ENCODE results near the gene CRYBA1.
A peak's percentile ranks its signal among the peaks of the same experiment; 100 is the strongest.

Gene CRYBA1

GRCh38 chr17:29283496-29283895 lies 36.8 kb downstream of the CRYBA1 start:
- no peak for DNase-seq (ENCODE audit: low read depth)

DNA sequence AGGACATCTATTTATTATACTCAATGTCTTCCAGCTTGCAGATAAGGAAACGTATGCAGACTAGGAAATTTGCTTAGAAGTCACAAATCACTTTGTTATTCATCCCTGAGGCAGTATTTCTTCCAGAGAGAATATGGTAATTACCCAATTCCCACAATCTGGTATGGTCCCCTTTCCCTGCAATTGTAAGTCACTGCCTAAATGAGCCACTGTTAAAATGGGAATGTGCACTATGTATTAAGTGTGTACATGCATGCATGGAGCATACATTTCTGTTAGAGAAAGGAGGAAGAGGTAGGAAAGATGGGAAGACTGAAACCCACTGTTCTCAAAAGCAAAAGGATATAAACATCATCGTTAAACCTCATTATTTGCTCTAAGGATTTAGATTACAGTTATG lies 37.3 kb downstream of the CRYBA1 start:
- no peak for DNase-seq (ENCODE audit: low read depth)

GRCh38 chr17:29289852-29290251 lies 43.2 kb downstream of the CRYBA1 start:
- DNase-seq (ENCODE audit: low read depth), result no peak

DNA sequence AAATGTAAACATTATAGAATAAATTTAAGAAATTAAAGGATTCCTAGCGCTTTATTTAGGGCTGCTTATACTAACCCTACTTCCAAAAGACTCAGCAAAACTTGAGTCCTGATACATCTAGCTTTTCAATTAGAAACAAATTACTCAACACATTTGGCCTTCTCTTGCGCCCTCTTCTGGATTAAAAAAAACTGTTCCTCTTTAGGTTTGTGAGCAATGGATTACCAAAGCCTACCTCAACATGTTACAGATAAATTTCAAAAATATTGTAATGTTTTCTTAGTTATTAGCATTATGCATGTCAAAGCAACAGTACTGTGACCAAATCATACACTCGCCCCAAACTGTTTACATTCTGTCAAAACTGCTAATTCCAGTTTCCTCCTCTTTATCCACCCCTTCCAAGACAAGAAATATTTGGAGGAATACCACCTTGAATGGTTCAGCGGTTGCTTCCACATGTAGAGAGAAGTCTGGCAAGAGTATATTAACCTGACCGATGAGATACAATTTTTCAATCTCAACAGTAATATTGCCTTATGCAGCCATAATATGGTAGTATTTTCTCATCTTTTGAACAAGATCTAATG lies 44.6 kb downstream of the CRYBA1 start:
- no peak for DNase-seq (ENCODE audit: low read depth)

GRCh38 chr17:29292071-29292991 lies 45.7 kb downstream of the CRYBA1 start:
- DNase-seq (ENCODE audit: low read depth), result peak; percentile 29

GRCh38 chr17:29292992-29293889 lies 46.6 kb downstream of the CRYBA1 start:
- peak; percentile 29 for DNase-seq (ENCODE audit: low read depth)

- peak; percentile 98 for DNase-seq (ENCODE audit: low read depth)
These were observed 47.4 kb downstream of the CRYBA1 start, which contains the start of gene NUFIP2 for GRCh38 chr17:29293890-29294579. TSS of gene NUFIP2 (minus strand) at chr17:29294148. CDS start at chr17:29294059, 89 bp downstream.

- DNase-seq (ENCODE audit: low read depth), result no peak
These were observed 47.9 kb downstream of the CRYBA1 start for GRCh38 chr17:29294580-29294900.

DNA sequence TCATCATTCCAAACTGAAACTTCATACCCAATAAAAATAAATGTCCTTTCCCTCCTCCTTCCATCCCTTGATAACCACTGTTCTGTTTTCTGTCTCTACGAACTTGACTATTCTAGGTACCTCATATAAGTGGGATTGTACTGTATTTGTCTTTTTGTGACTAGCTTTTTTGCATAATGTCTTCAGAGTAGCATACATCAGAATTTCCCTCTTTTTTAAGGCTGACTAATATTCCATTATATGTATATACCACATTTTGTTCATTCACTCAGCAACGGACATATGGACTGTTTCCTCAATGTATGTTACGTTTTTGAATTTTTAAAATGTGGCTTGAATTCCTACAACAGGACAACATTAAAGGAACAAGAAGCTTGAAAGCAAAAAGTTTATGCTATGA lies 48.8 kb downstream of the CRYBA1 start:
- DNase-seq (ENCODE audit: low read depth), result no peak

DNA sequence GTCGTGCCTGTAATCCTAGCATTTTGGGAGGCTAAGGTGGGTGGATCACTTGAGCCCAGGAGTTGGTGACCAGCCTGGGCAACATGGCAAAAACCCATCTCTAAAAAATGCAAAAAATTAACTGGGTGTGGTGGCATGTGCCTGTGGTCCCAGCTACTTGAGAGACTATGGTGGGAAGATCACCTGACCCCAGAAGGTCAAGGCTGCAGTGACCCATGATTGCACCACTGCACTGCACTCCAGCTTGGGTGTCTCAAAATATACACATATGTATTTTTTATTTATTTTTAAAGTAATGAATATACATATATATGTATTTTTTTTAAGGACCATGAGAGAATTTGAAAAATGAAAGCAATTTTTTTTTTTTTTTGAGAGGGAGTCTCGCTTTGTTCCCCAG lies 52.4 kb downstream of the CRYBA1 start:
- DNase-seq (ENCODE audit: low read depth), result no peak

GRCh38 chr17:29303386-29303785 lies 56.7 kb downstream of the CRYBA1 start:
- no peak for DNase-seq (ENCODE audit: low read depth)
